NCI-H446 treated with DMSO at 0.1 percent for 48 hours (cell line): ENCODE measurements around the gene RPL6.

Experiments used
- DNase-seq: peaks from one replicate; lab custom pipeline; 2025; lab: John Stamatoyannopoulos, UW

Gene RPL6

GRCh38 chr12:112380663-112381405, 28.6 kb downstream of the RPL6 start:
- DNase-seq: no peak

- DNase-seq: no peak
Measured at GRCh38 chr12:112375105-112375504, 34.3 kb downstream of the RPL6 start.

- no peak for DNase-seq
Measured at GRCh38 chr12:112374166-112374740, 35.2 kb downstream of the RPL6 start.

GRCh38 chr12:112370868-112371510, 38.4 kb downstream of the RPL6 start:
- DNase-seq: no peak

- no peak for DNase-seq
Measured at GRCh38 chr12:112370199-112370598, 39.2 kb downstream of the RPL6 start.

- DNase-seq: no peak
Measured at GRCh38 chr12:112368856-112369255, 40.5 kb downstream of the RPL6 start.

- no peak for DNase-seq
Measured at GRCh38 chr12:112367965-112368364, 41.4 kb downstream of the RPL6 start.

- no peak for DNase-seq
Measured at GRCh38 chr12:112362310-112362709, 47.1 kb downstream of the RPL6 start.

GRCh38 chr12:112361271-112361670, 48.1 kb downstream of the RPL6 start:
- DNase-seq: no peak

GRCh38 chr12:112359290-112359689, 50.1 kb downstream of the RPL6 start:
- no peak for DNase-seq

- no peak for DNase-seq
Measured at GRCh38 chr12:112357214-112357613, 52.2 kb downstream of the RPL6 start.
